Fibroblast of lung (primary cell): ENCODE data around the gene SLC25A51. TPM values are rescaled to one million over a fixed set of nuclear protein-coding genes. Genes with fewer than 3 reads are reported as not detected.

Experiments used
- DNase-seq, 2 donors: peaks; one replicate each; pipeline versions ENCODE4 v3.0.0 to v3.0.0-alpha.2; 2010; ENCODE audit warnings: low read depth in 2 of 2
- H2AFZ ChIP-seq: 2 replicates; pipeline ENCODE4 v1.5.1; 2012; ENCODE audit warnings: low read length, control low read depth, inconsistent platforms
- H3K27ac ChIP-seq: 2 replicates; pipeline ENCODE4 v1.5.1; 2011; ENCODE audit warnings: low read length, control low read depth; ENCODE audit not compliant: insufficient read depth
- H3K27me3 ChIP-seq: 2 replicates; pipeline ENCODE4 v1.5.1; 2011; ENCODE audit warnings: mild to moderate bottlenecking, low read length; ENCODE audit not compliant: control insufficient read depth, insufficient read depth
- H3K36me3 ChIP-seq: 2 replicates; pipeline ENCODE4 v1.5.1; 2011; ENCODE audit warnings: low read length; ENCODE audit not compliant: control insufficient read depth, insufficient read depth
- H3K4me1 ChIP-seq: 2 replicates; pipeline ENCODE4 v1.5.1; 2011; ENCODE audit warnings: low read length; ENCODE audit not compliant: control insufficient read depth, insufficient read depth; ENCODE audit errors: extremely low read depth
- H3K4me2 ChIP-seq: 2 replicates; pipeline ENCODE4 v1.5.1; 2011; ENCODE audit warnings: low read length, control low read depth; ENCODE audit not compliant: insufficient read depth; ENCODE audit errors: extremely low read depth
- H3K4me3 ChIP-seq, 4 experiments: fragments of 200-600 bp in 1 of 4; sonication (generic) in 1 of 4; replicated peaks in 1 of 4; 2 replicates each; pipeline ENCODE4 v1.5.1; 2011 to 2016; ENCODE audit warnings: low read length in 4 of 4, low read depth in 3 of 4, mild to moderate bottlenecking in 3 of 4, control low read depth in 2 of 4, inconsistent platforms in 1 of 4, mixed read lengths in 1 of 4; ENCODE audit not compliant: insufficient read depth in 1 of 4; ENCODE audit errors: control extremely low read depth in 1 of 4
- H3K79me2 ChIP-seq: 2 replicates; pipeline ENCODE4 v1.5.1; 2012; ENCODE audit warnings: mild to moderate bottlenecking, low read length, inconsistent platforms; ENCODE audit not compliant: control insufficient read depth, insufficient read depth
- H3K9ac ChIP-seq: 2 replicates; pipeline ENCODE4 v1.5.1; 2011; ENCODE audit warnings: mild to moderate bottlenecking, low read length, control low read depth; ENCODE audit not compliant: insufficient read depth
- H3K9me3 ChIP-seq: 2 replicates; pipeline ENCODE4 v1.5.1; 2012; ENCODE audit warnings: low read depth, low read length; ENCODE audit not compliant: control insufficient read depth, insufficient read depth
- H4K20me1 ChIP-seq: 2 replicates; pipeline ENCODE4 v1.5.1; 2011; ENCODE audit warnings: low read length; ENCODE audit not compliant: control insufficient read depth, insufficient read depth; ENCODE audit errors: extremely low read depth
- CTCF ChIP-seq, 2 donors: IDR thresholded peaks in 1 of 2; conservative IDR thresholded peaks in 1 of 2; 1 replicate in 1 of 2; 2 replicates in 1 of 2; pipeline ENCODE4 v1.5.1; 2011 to 2012; ENCODE audit warnings: low read length in 2 of 2, control low read depth in 1 of 2, inconsistent platforms in 1 of 2, low read depth in 1 of 2, mild to moderate bottlenecking in 1 of 2
- EZH2 ChIP-seq: IDR thresholded peaks from 2 replicates; pipeline ENCODE4 v1.5.1; 2012; ENCODE audit warnings: low read length, control low read depth, mild to moderate bottlenecking; ENCODE audit errors: missing control alignments
- polyA plus RNA-seq, 2 donors: library from polyadenylated mRNA; depleted of rRNA in 1 of 2; stranded (reverse) in 1 of 2; unstranded in 1 of 2; fragments of >200 nt; gene quantifications; 2 replicates each; pipeline ENCODE4 v1.2.1, GENCODE V29; 2011 to 2012; ENCODE audit warnings: missing spikeins in 1 of 2
- total RNA-seq: library from RNA; depleted of rRNA; stranded (reverse); fragments of >200 nt; gene quantifications from 2 replicates; pipeline ENCODE4 v1.2.1, GENCODE V29; 2014

SLC25A51 gene
- total and polyA plus RNA-seq, 2 donors (not counting 1 experiment from before 2014, with no cell fraction given): 39.3 to 100 TPM

- H3K27me3 ChIP-seq: no peaks in the 10 kb centered on the region
- no peak overlapping the region for H2AFZ ChIP-seq
- no peak overlapping the region for H3K9ac ChIP-seq
- peaks cover 6% of the 10 kb centered on the region for H3K4me1 ChIP-seq
- TF ChIP-seq EZH2 (no peak), CTCF (conservative IDR thresholded peaks at IDR 0.05 in 1 of 2, IDR thresholded peaks at IDR 0.05 in 1 of 2; ENCODE audit: low read depth in 1 of 2, low read length in 2 of 2) (no peak)
- no peak overlapping the region for H3K4me3 ChIP-seq
- no peak for DNase-seq
- no peaks in the 10 kb centered on the region for H4K20me1 ChIP-seq
- no peaks in the 10 kb centered on the region for H3K36me3 ChIP-seq
- peaks cover 21% of the 10 kb centered on the region for H3K79me2 ChIP-seq
- no peaks in the 10 kb centered on the region for H3K9me3 ChIP-seq
- H3K27ac ChIP-seq: no peak overlapping the region
- H3K4me2 ChIP-seq: no peak overlapping the region
Measured at GRCh38 chr9:37906312-37907239, 2.6 kb upstream of the SLC25A51 start.

- Histone ChIP-seq H3K27me3 (no peaks in the 10 kb centered on the region), H3K4me3 (no peak overlapping the region), H3K9me3 (no peaks in the 10 kb centered on the region), H3K9ac (no peak overlapping the region), H3K36me3 (no peaks in the 10 kb centered on the region), H4K20me1 (no peaks in the 10 kb centered on the region), H3K27ac (no peak overlapping the region), H3K4me1 (peaks cover 6% of the 10 kb centered on the region), H3K79me2 (peaks cover 28% of the 10 kb centered on the region), H3K4me2 (no peak overlapping the region), H2AFZ (no peak overlapping the region)
- DNase-seq: no peak
- TF ChIP-seq EZH2 (no peak), CTCF (conservative IDR thresholded peaks at IDR 0.05 in 1 of 2, IDR thresholded peaks at IDR 0.05 in 1 of 2; ENCODE audit: low read depth in 1 of 2, low read length in 2 of 2) (no peak)
Measured at GRCh38 chr9:37905776-37906175, 1.8 kb upstream of the SLC25A51 start.

GRCh38 chr9:37905131-37905505, 1.2 kb upstream of the SLC25A51 start:
- H3K27ac ChIP-seq: no peak overlapping the region
- H3K4me2 ChIP-seq: peak overlapping the region; percentile 98
- peaks cover 6% of the 10 kb centered on the region for H3K4me1 ChIP-seq
- no peak overlapping the region for H3K9ac ChIP-seq
- H4K20me1 ChIP-seq: no peaks in the 10 kb centered on the region
- DNase-seq: no peak
- no peaks in the 10 kb centered on the region for H3K36me3 ChIP-seq
- H3K79me2 ChIP-seq: peaks cover 34% of the 10 kb centered on the region
- H3K9me3 ChIP-seq: no peaks in the 10 kb centered on the region
- H3K4me3 ChIP-seq: peak overlapping the region; percentile 66 to 77 (median 72)
- no peak for TF ChIP-seq EZH2
- no peak for TF ChIP-seq CTCF (conservative IDR thresholded peaks at IDR 0.05 in 1 of 2, IDR thresholded peaks at IDR 0.05 in 1 of 2; ENCODE audit: low read depth in 1 of 2, low read length in 2 of 2)
- H3K27me3 ChIP-seq: no peaks in the 10 kb centered on the region
- H2AFZ ChIP-seq: no peak overlapping the region
